ENCODE measurements around the gene ARMH4.

The ARMH4 gene

GRCh38 chr14:57961786-57962060 is 190.3 kb downstream of the ARMH4 start:
- Histone ChIP-seq H3K4me1 (no peaks in the 10 kb centered on the region), H3K79me2 (no peaks in the 10 kb centered on the region), H3K9ac (no peak overlapping the region), H3K4me3 (ENCODE audit: low read depth, low read length) (no peak overlapping the region), H3K4me2 (ENCODE audit: low read length) (no peak overlapping the region), H3K27ac (no peak overlapping the region), H3K36me3 (ENCODE audit: control insufficient read depth, insufficient read depth, low read length) (no peaks in the 10 kb centered on the region), H3K9me3 (ENCODE audit: control insufficient read depth, low read length) (no peaks in the 10 kb centered on the region), H3K27me3 (ENCODE audit: control insufficient read depth, insufficient read depth, low read length) (no peaks in the 10 kb centered on the region), H2AFZ (no peak overlapping the region)
- no peak for TF ChIP-seq CTCF (IDR thresholded peaks at IDR 0.05)

GRCh38 chr14:57960946-57961785 is 190.8 kb downstream of the ARMH4 start:
- Histone ChIP-seq H3K9me3 (ENCODE audit: control insufficient read depth, low read length) (no peaks in the 10 kb centered on the region), H3K79me2 (no peaks in the 10 kb centered on the region), H3K4me3 (ENCODE audit: low read depth, low read length) (no peak overlapping the region), H3K9ac (no peak overlapping the region), H3K27ac (no peak overlapping the region), H3K36me3 (ENCODE audit: control insufficient read depth, insufficient read depth, low read length) (no peaks in the 10 kb centered on the region), H3K4me1 (no peaks in the 10 kb centered on the region), H3K27me3 (ENCODE audit: control insufficient read depth, insufficient read depth, low read length) (no peaks in the 10 kb centered on the region), H3K4me2 (ENCODE audit: low read length) (no peak overlapping the region), H2AFZ (no peak overlapping the region)
- no peak for TF ChIP-seq CTCF (IDR thresholded peaks at IDR 0.05)

- Histone ChIP-seq H3K79me2 (no peaks in the 10 kb centered on the region), H3K4me1 (no peaks in the 10 kb centered on the region), H3K4me2 (ENCODE audit: low read length) (no peak overlapping the region), H3K27ac (no peak overlapping the region), H3K4me3 (ENCODE audit: low read depth, low read length) (no peak overlapping the region), H3K9ac (no peak overlapping the region), H3K36me3 (ENCODE audit: control insufficient read depth, insufficient read depth, low read length) (no peaks in the 10 kb centered on the region), H2AFZ (no peak overlapping the region), H3K27me3 (ENCODE audit: control insufficient read depth, insufficient read depth, low read length) (no peaks in the 10 kb centered on the region), H3K9me3 (ENCODE audit: control insufficient read depth, low read length) (no peaks in the 10 kb centered on the region)
- no peak for TF ChIP-seq CTCF (IDR thresholded peaks at IDR 0.05)
Measured at GRCh38 chr14:57957441-57957840, 194.6 kb downstream of the ARMH4 start.

Data from parathyroid adenoma (tissue), 2 donors.